CD4-positive, alpha-beta T cell treated with Interleukin-6 at 100 ng/mL for 8 hours (primary cell): ENCODE results near the gene WDR7.
A peak's percentile ranks its signal among the peaks of the same experiment; 100 is the strongest.

Experiments used
- DNase-seq: peaks from one replicate; pipeline ENCODE4 v3.0.0-alpha.2; 2020; ENCODE audit warnings: mixed read lengths, low spot score

Gene WDR7

GRCh38 chr18:56803051-56803450, 151.9 kb downstream of the WDR7 start:
- no peak for DNase-seq

GRCh38 chr18:56804395-56804794, 153.2 kb downstream of the WDR7 start:
- no peak for DNase-seq

GRCh38 chr18:56807901-56808300, 156.7 kb downstream of the WDR7 start:
- no peak for DNase-seq

GRCh38 chr18:56812674-56813073, 161.5 kb downstream of the WDR7 start:
- no peak for DNase-seq

GRCh38 chr18:56815926-56816325, 164.8 kb downstream of the WDR7 start:
- DNase-seq = no peak

- DNase-seq = no peak
Observed at GRCh38 chr18:56823986-56824565, 172.9 kb downstream of the WDR7 start.

GRCh38 chr18:56825321-56825720, 174.2 kb downstream of the WDR7 start:
- no peak for DNase-seq

- no peak for DNase-seq
Observed at GRCh38 chr18:56825878-56826277, 174.7 kb downstream of the WDR7 start.

GRCh38 chr18:56831988-56832387, 180.8 kb downstream of the WDR7 start:
- DNase-seq = no peak

- DNase-seq = no peak
Observed at GRCh38 chr18:56835331-56835730, 184.2 kb downstream of the WDR7 start.

GRCh38 chr18:56836173-56836572, 185.0 kb downstream of the WDR7 start:
- no peak for DNase-seq

GRCh38 chr18:56841836-56842235, 190.7 kb downstream of the WDR7 start:
- no peak for DNase-seq

- DNase-seq = no peak
Observed at GRCh38 chr18:56843241-56843640, 192.1 kb downstream of the WDR7 start.

GRCh38 chr18:56844556-56844955, 193.4 kb downstream of the WDR7 start:
- no peak for DNase-seq

GRCh38 chr18:56851774-56852173, 200.6 kb downstream of the WDR7 start:
- no peak for DNase-seq

- DNase-seq = no peak
Observed at GRCh38 chr18:56853961-56854360, 202.8 kb downstream of the WDR7 start.

- DNase-seq = no peak
Observed at GRCh38 chr18:56861244-56861643, 210.1 kb downstream of the WDR7 start.

- DNase-seq = peak; percentile 5
Observed at GRCh38 chr18:56869189-56869777, 218.1 kb downstream of the WDR7 start.

GRCh38 chr18:56870982-56871381, 219.8 kb downstream of the WDR7 start:
- no peak for DNase-seq

- no peak for DNase-seq
Observed at GRCh38 chr18:56872140-56872539, 221.0 kb downstream of the WDR7 start.

- DNase-seq = peak; percentile 3
Observed at GRCh38 chr18:56873441-56874140, 222.4 kb downstream of the WDR7 start.

- DNase-seq = no peak
Observed at GRCh38 chr18:56878711-56879110, 227.6 kb downstream of the WDR7 start.

GRCh38 chr18:56884511-56884910, 233.4 kb downstream of the WDR7 start:
- no peak for DNase-seq

GRCh38 chr18:56888978-56889377, 237.8 kb downstream of the WDR7 start:
- no peak for DNase-seq
